Measurements from ENCODE around the gene DAO.

GRCh38 chr12:108850854-108851573 is 28.9 kb upstream of the DAO start:
- TF ChIP-seq, protein P1, sequence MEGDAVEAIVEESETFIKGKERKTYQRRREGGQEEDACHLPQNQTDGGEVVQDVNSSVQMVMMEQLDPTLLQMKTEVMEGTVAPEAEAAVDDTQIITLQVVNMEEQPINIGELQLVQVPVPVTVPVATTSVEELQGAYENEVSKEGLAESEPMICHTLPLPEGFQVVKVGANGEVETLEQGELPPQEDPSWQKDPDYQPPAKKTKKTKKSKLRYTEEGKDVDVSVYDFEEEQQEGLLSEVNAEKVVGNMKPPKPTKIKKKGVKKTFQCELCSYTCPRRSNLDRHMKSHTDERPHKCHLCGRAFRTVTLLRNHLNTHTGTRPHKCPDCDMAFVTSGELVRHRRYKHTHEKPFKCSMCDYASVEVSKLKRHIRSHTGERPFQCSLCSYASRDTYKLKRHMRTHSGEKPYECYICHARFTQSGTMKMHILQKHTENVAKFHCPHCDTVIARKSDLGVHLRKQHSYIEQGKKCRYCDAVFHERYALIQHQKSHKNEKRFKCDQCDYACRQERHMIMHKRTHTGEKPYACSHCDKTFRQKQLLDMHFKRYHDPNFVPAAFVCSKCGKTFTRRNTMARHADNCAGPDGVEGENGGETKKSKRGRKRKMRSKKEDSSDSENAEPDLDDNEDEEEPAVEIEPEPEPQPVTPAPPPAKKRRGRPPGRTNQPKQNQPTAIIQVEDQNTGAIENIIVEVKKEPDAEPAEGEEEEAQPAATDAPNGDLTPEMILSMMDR (IDR thresholded peaks at IDR 0.05) = no peak
- no peak for TF ChIP-seq POLR2A (IDR thresholded peaks at IDR 0.05)

All from testis (tissue), 2 donors.